Mesenchymal stem cell (in vitro differentiated cells and primary cell): ENCODE data around the gene RAD17.

Experiments used
- DNase-seq: peaks from one replicate; pipeline ENCODE4 v3.0.0-alpha.2; 2013
- H2AFZ ChIP-seq: one replicate; pipeline ENCODE4 v1.6.1; 2013; ENCODE audit warnings: low read depth, mild to moderate bottlenecking, control low read depth, inconsistent platforms, low read length, moderate library complexity
- H2AK5ac ChIP-seq: 2 replicates; pipeline ENCODE4 v1.6.1; 2013; ENCODE audit warnings: low read length, moderate library complexity, mild to moderate bottlenecking, inconsistent platforms; ENCODE audit not compliant: severe bottlenecking
- H2BK120ac ChIP-seq: one replicate; pipeline ENCODE4 v1.6.1; 2013; ENCODE audit warnings: low read depth, mild to moderate bottlenecking, inconsistent platforms, low read length, moderate library complexity
- H2BK12ac ChIP-seq, 2 experiments: one replicate each; pipeline ENCODE4 v1.6.1; 2013; ENCODE audit warnings: inconsistent platforms in 2 of 2, low read length in 2 of 2, mild to moderate bottlenecking in 2 of 2, moderate library complexity in 2 of 2, control low read depth in 1 of 2
- H2BK15ac ChIP-seq: one replicate; pipeline ENCODE4 v1.6.1; 2013; ENCODE audit warnings: mild to moderate bottlenecking, low read depth, inconsistent platforms; ENCODE audit not compliant: poor library complexity, severe bottlenecking
- H2BK5ac ChIP-seq: 2 replicates; pipeline ENCODE4 v1.6.1; 2013; ENCODE audit warnings: low read depth, mild to moderate bottlenecking, low read length, control low read depth, inconsistent platforms; ENCODE audit not compliant: poor library complexity, severe bottlenecking
- H3K14ac ChIP-seq, 2 experiments: one replicate each; pipeline ENCODE4 v1.6.1; 2013; ENCODE audit warnings: inconsistent platforms in 2 of 2, low read length in 2 of 2, control low read depth in 1 of 2, mild to moderate bottlenecking in 1 of 2, moderate library complexity in 1 of 2
- H3K18ac ChIP-seq, 2 experiments: one replicate each; pipeline ENCODE4 v1.6.1; 2013; ENCODE audit warnings: inconsistent platforms in 2 of 2, low read length in 2 of 2, control low read depth in 1 of 2, low read depth in 1 of 2, mild to moderate bottlenecking in 1 of 2
- H3K23ac ChIP-seq, 2 experiments: one replicate each; pipeline ENCODE4 v1.6.1; 2013; ENCODE audit warnings: inconsistent platforms in 2 of 2, low read length in 2 of 2, mild to moderate bottlenecking in 2 of 2, moderate library complexity in 2 of 2, control low read depth in 1 of 2
- H3K27ac ChIP-seq: 2 replicates; pipeline ENCODE4 v1.5.1; 2013; ENCODE audit warnings: mild to moderate bottlenecking, moderate library complexity, low read length, control low read depth, inconsistent platforms; ENCODE audit not compliant: poor library complexity, severe bottlenecking
- H3K27me3 ChIP-seq, 2 experiments: 2 replicates each; pipeline versions ENCODE4 v1.6.1 to v1.7.0; 2013; ENCODE audit warnings: low read length in 2 of 2, mild to moderate bottlenecking in 2 of 2, moderate library complexity in 2 of 2, control low read depth in 1 of 2, inconsistent platforms in 1 of 2; ENCODE audit not compliant: control insufficient read depth in 1 of 2, insufficient read depth in 1 of 2
- H3K36me3 ChIP-seq, 2 experiments: 2 replicates each; pipeline versions ENCODE4 v1.6.1 to v1.7.0; 2013; ENCODE audit warnings: low read length in 2 of 2, control low read depth in 1 of 2, inconsistent platforms in 1 of 2, low read depth in 1 of 2, mild to moderate bottlenecking in 1 of 2; ENCODE audit not compliant: insufficient read depth in 2 of 2, control insufficient read depth in 1 of 2
- H3K4ac ChIP-seq, 2 experiments: one replicate each; pipeline ENCODE4 v1.6.1; 2013; ENCODE audit warnings: inconsistent platforms in 2 of 2, low read length in 2 of 2, mild to moderate bottlenecking in 2 of 2, moderate library complexity in 2 of 2, control low read depth in 1 of 2, low read depth in 1 of 2
- H3K4me1 ChIP-seq: 2 replicates; pipeline ENCODE4 v1.6.1; 2013; ENCODE audit warnings: low read depth, low read length, control low read depth; ENCODE audit not compliant: control insufficient read depth, insufficient read depth
- H3K4me2 ChIP-seq: 2 replicates; pipeline ENCODE4 v1.6.1; 2013; ENCODE audit warnings: low read length, mild to moderate bottlenecking, inconsistent platforms; ENCODE audit not compliant: poor library complexity, severe bottlenecking
- H3K4me3 ChIP-seq, 2 experiments: 2 replicates each; pipeline versions ENCODE4 v1.5.1 to v1.7.0; 2013; ENCODE audit warnings: low read length in 2 of 2, mild to moderate bottlenecking in 2 of 2, control low read depth in 1 of 2, low read depth in 1 of 2; ENCODE audit not compliant: insufficient read depth in 1 of 2
- H3K79me1 ChIP-seq: replicated peaks from 2 replicates; pipeline ENCODE4 v1.6.1; 2013; ENCODE audit warnings: mild to moderate bottlenecking, control low read depth, low read length, inconsistent platforms; ENCODE audit not compliant: poor library complexity, severe bottlenecking
- H3K9ac ChIP-seq: 2 replicates; pipeline ENCODE4 v1.7.0; 2013; ENCODE audit warnings: mild to moderate bottlenecking, low read length, moderate library complexity
- H3K9me3 ChIP-seq: 2 replicates; pipeline ENCODE4 v1.7.0; 2013; ENCODE audit warnings: mild to moderate bottlenecking, low read length; ENCODE audit not compliant: control insufficient read depth
- H4K8ac ChIP-seq: one replicate; pipeline ENCODE4 v1.6.1; 2013; ENCODE audit warnings: inconsistent platforms, mild to moderate bottlenecking, low read length, moderate library complexity
- H4K91ac ChIP-seq: one replicate; pipeline ENCODE4 v1.6.1; 2013; ENCODE audit warnings: mild to moderate bottlenecking, low read length, inconsistent platforms
- WGBS: methylation state at CpG from one replicate; pipeline ENCODE4 v1.1.7; 2013; ENCODE audit warnings: mixed read lengths; 5-methylcytosine and 5-hydroxymethylcytosine counted together

The RAD17 gene

DNA sequence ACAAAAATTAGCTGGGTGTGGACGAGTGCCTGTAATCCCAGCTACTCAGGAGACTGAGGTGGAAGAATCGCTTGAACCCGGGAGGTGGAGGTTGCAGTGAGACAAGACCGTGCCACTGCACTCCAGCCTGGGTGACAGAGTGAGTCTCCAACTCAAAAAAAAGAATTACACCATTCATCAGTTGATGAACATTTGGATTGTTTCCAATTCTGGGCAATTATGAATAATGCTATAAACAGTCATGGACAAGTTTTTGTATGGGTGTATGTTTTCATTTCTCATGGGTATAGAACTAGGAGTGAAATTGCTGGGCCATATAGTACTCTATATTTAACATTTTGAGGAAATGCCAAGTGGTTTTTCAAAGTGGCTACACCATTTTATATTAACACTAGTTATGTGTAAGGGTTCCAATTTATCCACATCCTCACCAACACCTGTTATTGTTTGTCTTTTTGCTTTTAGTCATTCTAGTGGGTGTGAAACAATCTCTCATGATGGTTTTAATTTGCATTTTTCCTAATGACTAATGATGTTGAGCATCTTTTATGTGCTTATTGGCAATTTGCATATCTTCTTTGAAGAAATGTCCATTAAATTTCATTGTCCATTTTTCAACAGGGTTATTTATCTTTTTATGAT is 28.0 kb upstream of the RAD17 start:
- no peak overlapping the region for H3K4me3 ChIP-seq
- no peak overlapping the region for H3K14ac ChIP-seq
- no peak overlapping the region for H3K9ac ChIP-seq
- H3K4me1 ChIP-seq = no peaks in the 10 kb centered on the region
- no peak overlapping the region for H2BK5ac ChIP-seq
- H2BK12ac ChIP-seq = no peak overlapping the region
- WGBS = 94% methylated on average over 3 of the region's 4 CpGs
- no peak overlapping the region for H2BK15ac ChIP-seq
- H2BK120ac ChIP-seq = no peak overlapping the region
- H3K4ac ChIP-seq = no peak overlapping the region
- H3K27ac ChIP-seq = no peak overlapping the region
- H2AFZ ChIP-seq = no peak overlapping the region
- no peak overlapping the region for H4K91ac ChIP-seq
- H3K79me1 ChIP-seq = no peaks in the 10 kb centered on the region
- no peak overlapping the region for H3K23ac ChIP-seq
- H2AK5ac ChIP-seq = no peak overlapping the region
- H3K27me3 ChIP-seq = no peaks in the 10 kb centered on the region
- H4K8ac ChIP-seq = no peak overlapping the region
- H3K18ac ChIP-seq = no peak overlapping the region
- DNase-seq = no peak
- H3K9me3 ChIP-seq = no peaks in the 10 kb centered on the region
- no peaks in the 10 kb centered on the region for H3K36me3 ChIP-seq
- H3K4me2 ChIP-seq = no peak overlapping the region

DNA sequence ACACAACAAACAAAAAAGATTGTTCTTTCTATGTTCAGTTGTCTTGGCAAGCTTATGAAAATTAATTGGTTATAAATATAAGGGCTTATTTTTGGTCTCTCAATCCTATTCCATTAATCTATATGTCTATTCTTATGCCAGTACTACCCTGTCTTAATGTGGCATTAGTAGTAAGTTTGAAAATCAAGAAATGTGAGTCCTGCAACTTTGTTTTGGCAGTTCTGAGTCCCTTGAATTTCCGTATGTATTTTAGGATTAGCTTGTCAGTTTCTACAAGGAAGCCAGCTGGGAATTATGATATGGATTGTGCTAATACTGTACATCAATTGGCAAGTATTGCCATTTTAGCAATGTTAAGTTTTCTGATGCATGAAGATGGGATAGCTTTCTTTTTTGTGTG is 26.5 kb upstream of the RAD17 start:
- H4K8ac ChIP-seq = no peak overlapping the region
- 92% methylated on average over 1 of the region's 1 CpG for WGBS
- no peaks in the 10 kb centered on the region for H3K79me1 ChIP-seq
- H2AFZ ChIP-seq = no peak overlapping the region
- no peak overlapping the region for H3K4ac ChIP-seq
- no peak overlapping the region for H3K27ac ChIP-seq
- no peaks in the 10 kb centered on the region for H3K36me3 ChIP-seq
- no peaks in the 10 kb centered on the region for H3K27me3 ChIP-seq
- no peak overlapping the region for H3K4me2 ChIP-seq
- no peak overlapping the region for H3K4me3 ChIP-seq
- no peaks in the 10 kb centered on the region for H3K4me1 ChIP-seq
- no peak overlapping the region for H3K23ac ChIP-seq
- no peaks in the 10 kb centered on the region for H3K9me3 ChIP-seq
- no peak overlapping the region for H2BK15ac ChIP-seq
- no peak overlapping the region for H2BK5ac ChIP-seq
- no peak overlapping the region for H3K18ac ChIP-seq
- DNase-seq = no peak
- no peak overlapping the region for H2BK12ac ChIP-seq
- H4K91ac ChIP-seq = no peak overlapping the region
- no peak overlapping the region for H3K9ac ChIP-seq
- H2BK120ac ChIP-seq = no peak overlapping the region
- H2AK5ac ChIP-seq = no peak overlapping the region
- H3K14ac ChIP-seq = no peak overlapping the region

DNA sequence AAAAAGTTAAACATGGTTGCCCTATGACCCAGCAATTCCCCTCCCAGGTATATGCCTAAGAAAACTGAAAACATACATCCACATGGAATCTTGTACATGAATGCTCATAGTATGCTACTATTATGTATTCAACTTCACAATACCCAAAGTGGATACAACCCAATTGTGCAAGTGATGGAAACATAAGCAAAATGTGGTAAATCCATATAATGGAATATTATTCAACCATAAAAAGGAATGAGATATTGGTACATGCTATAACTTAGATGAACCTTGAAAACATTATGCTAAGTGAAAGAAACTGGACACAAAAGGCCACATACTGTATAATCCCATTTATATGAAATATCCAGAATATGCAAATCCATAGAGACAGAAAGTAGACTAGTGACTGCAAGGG is 19.0 kb upstream of the RAD17 start:
- no peak for DNase-seq
- Histone ChIP-seq H3K9ac (no peak overlapping the region), H3K18ac (no peak overlapping the region), H3K4me1 (no peaks in the 10 kb centered on the region), H3K79me1 (peaks cover 8% of the 10 kb centered on the region), H2AFZ (no peak overlapping the region), H3K27ac (no peak overlapping the region), H3K4me3 (no peak overlapping the region), H2BK120ac (no peak overlapping the region), H4K8ac (no peak overlapping the region), H2AK5ac (no peak overlapping the region), H3K23ac (no peak overlapping the region), H4K91ac (no peak overlapping the region), H2BK15ac (no peak overlapping the region), H3K4me2 (no peak overlapping the region), H3K36me3 (peaks cover 20 to 59% of the 10 kb centered on the region in 2 experiments), H3K14ac (no peak overlapping the region), H2BK12ac (no peak overlapping the region), H3K4ac (no peak overlapping the region), H2BK5ac (no peak overlapping the region), H3K9me3 (no peaks in the 10 kb centered on the region), H3K27me3 (no peaks in the 10 kb centered on the region)

DNA sequence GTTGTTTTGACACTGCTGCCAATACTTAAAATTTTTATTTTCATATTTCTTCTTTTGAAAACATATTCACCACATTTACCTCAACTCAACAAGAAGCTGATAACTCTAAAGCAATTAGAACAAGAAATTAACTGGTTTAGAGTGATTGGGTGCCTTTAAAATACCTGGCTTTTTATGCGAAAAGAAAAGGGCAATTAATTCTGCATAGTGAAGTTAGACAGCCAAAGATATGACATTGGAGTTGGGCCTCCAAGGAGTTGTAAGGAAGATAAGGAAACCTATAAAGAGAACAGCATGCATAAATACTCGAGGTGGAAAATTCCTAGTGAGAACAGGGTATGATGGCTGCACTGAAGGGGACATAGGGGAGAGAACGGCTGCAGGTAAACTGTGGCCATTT is 9.9 kb upstream of the RAD17 start:
- Histone ChIP-seq H3K36me3 (peaks cover 19 to 70% of the 10 kb centered on the region in 2 experiments), H2BK12ac (no peak overlapping the region)

More for the DNA sequence above, 9.9 kb upstream of the RAD17 start:
- DNase-seq = no peak
- over 99% methylated on average over 3 of the region's 3 CpGs for WGBS
- peaks cover 22% of the 10 kb centered on the region for H3K79me1 ChIP-seq
- no peak overlapping the region for H3K18ac ChIP-seq
- H3K9me3 ChIP-seq = no peaks in the 10 kb centered on the region
- H2BK5ac ChIP-seq = no peak overlapping the region
- H3K4me3 ChIP-seq = no peak overlapping the region
- H3K27me3 ChIP-seq = no peaks in the 10 kb centered on the region
- H3K23ac ChIP-seq = no peak overlapping the region
- H3K9ac ChIP-seq = no peak overlapping the region
- no peak overlapping the region for H2AFZ ChIP-seq
- H3K4me2 ChIP-seq = no peak overlapping the region
- H3K4ac ChIP-seq = no peak overlapping the region
- H4K91ac ChIP-seq = no peak overlapping the region
- no peak overlapping the region for H2BK15ac ChIP-seq
- no peak overlapping the region for H2AK5ac ChIP-seq
- no peaks in the 10 kb centered on the region for H3K4me1 ChIP-seq
- no peak overlapping the region for H3K27ac ChIP-seq
- H2BK120ac ChIP-seq = no peak overlapping the region
- no peak overlapping the region for H4K8ac ChIP-seq
- no peak overlapping the region for H3K14ac ChIP-seq
